GM23338 (cell line): ENCODE results near the gene KIAA1586. TPM values are rescaled to one million over a fixed set of nuclear protein-coding genes. Genes with fewer than 3 reads are reported as not detected.

Experiments
- ATAC-seq: fragments of 200-7000 bp; cut with Tn5 transposase; 3 replicates; pipeline ENCODE4 v1.9.1; 2020
- DNase-seq: peaks from one replicate; pipeline ENCODE4 v3.0.0-alpha.2; 2015; ENCODE audit warnings: low spot score
- H2AFZ ChIP-seq: fragments of 200-600 bp; sonication (generic); 2 replicates; pipeline ENCODE4 v1.8.0; 2016; ENCODE audit warnings: antibody characterized with exemption, mild to moderate bottlenecking, moderate library complexity
- H3F3A ChIP-seq: fragments of 200-600 bp; sonication (generic); replicated peaks from 2 replicates; pipeline ENCODE4 v1.8.0; 2017; ENCODE audit warnings: antibody characterized with exemption, mixed run types, low read depth
- H3K27ac ChIP-seq: fragments of 200-600 bp; sonication (generic); 2 replicates; pipeline ENCODE4 v1.6.1; 2016; ENCODE audit warnings: low read depth
- H3K27me3 ChIP-seq: fragments of 200-600 bp; sonication (generic); 2 replicates; pipeline ENCODE4 v1.8.0; 2016; ENCODE audit warnings: mild to moderate bottlenecking, mixed run types, moderate library complexity; ENCODE audit not compliant: insufficient read depth
- H3K36me3 ChIP-seq: fragments of 200-600 bp; sonication (generic); 2 replicates; pipeline ENCODE4 v1.8.0; 2016; ENCODE audit warnings: mild to moderate bottlenecking; ENCODE audit not compliant: insufficient read depth
- H3K4me1 ChIP-seq: fragments of 200-600 bp; sonication (generic); 2 replicates; pipeline ENCODE4 v1.8.0; 2016; ENCODE audit warnings: mild to moderate bottlenecking, moderate library complexity; ENCODE audit not compliant: insufficient read depth
- H3K4me2 ChIP-seq: fragments of 200-600 bp; sonication (generic); 2 replicates; pipeline ENCODE4 v1.7.1; 2017; ENCODE audit warnings: mixed run types
- H3K4me3 ChIP-seq: fragments of 200-600 bp; sonication (generic); 2 replicates; pipeline ENCODE4 v1.6.1; 2016; ENCODE audit warnings: mixed run types
- H3K79me2 ChIP-seq: fragments of 200-600 bp; sonication (generic); replicated peaks from 2 replicates; pipeline ENCODE4 v1.8.0; 2017; ENCODE audit warnings: mild to moderate bottlenecking; ENCODE audit not compliant: insufficient read depth
- H3K9me2 ChIP-seq: fragments of 200-600 bp; sonication (generic); 2 replicates; pipeline ENCODE4 v1.8.0; 2017; ENCODE audit not compliant: insufficient read depth
- H4K20me1 ChIP-seq: fragments of 200-600 bp; sonication (generic); replicated peaks from 2 replicates; pipeline ENCODE4 v1.8.0; 2017; ENCODE audit warnings: mild to moderate bottlenecking; ENCODE audit not compliant: insufficient read depth
- H3K27ac Mint-ChIP-seq: 2 replicates; pipeline ENCODE4 v1.8.0; 2020; ENCODE audit warnings: inconsistent platforms, mild to moderate bottlenecking, moderate library complexity, mixed read lengths
- H3K27me3 Mint-ChIP-seq: 3 replicates; pipeline ENCODE4 v1.8.0; 2022; ENCODE audit warnings: low read depth, mild to moderate bottlenecking, moderate library complexity, mixed read lengths, inconsistent platforms; ENCODE audit not compliant: insufficient read depth, poor library complexity
- H3K36me3 Mint-ChIP-seq: 3 replicates; pipeline ENCODE4 v1.8.0; 2021; ENCODE audit warnings: low read depth, mild to moderate bottlenecking, inconsistent platforms, moderate library complexity, mixed read lengths
- H3K4me1 Mint-ChIP-seq: 3 replicates; pipeline ENCODE4 v1.8.0; 2020; ENCODE audit warnings: mild to moderate bottlenecking, inconsistent platforms, mixed read lengths
- H3K4me3 Mint-ChIP-seq: 3 replicates; pipeline ENCODE4 v1.8.0; 2021; ENCODE audit warnings: moderate library complexity, mild to moderate bottlenecking, inconsistent platforms, mixed read lengths
- H3K9me3 Mint-ChIP-seq: 3 replicates; pipeline ENCODE4 v1.8.0; 2020; ENCODE audit warnings: moderate library complexity, mild to moderate bottlenecking, inconsistent platforms, mixed read lengths
- CREB1 ChIP-seq: fragments of 250-450 bp; sonication (Bioruptor Pico); IDR thresholded peaks from 2 replicates; pipeline ENCODE4 v1.5.0; 2020; ENCODE audit warnings: low read depth, mild to moderate bottlenecking, moderate library complexity
- EZH2 ChIP-seq: fragments of 200-600 bp; sonication (generic); IDR thresholded peaks from one replicate; pipeline ENCODE4 v1.8.0; 2017; ENCODE audit warnings: antibody characterized with exemption, mild to moderate bottlenecking, low read depth; ENCODE audit not compliant: unreplicated experiment
- EZH2phosphoT487 ChIP-seq: fragments of 200-600 bp; sonication (generic); IDR thresholded peaks from one replicate; pipeline ENCODE4 v1.8.1; 2018; ENCODE audit warnings: antibody characterized with exemption; ENCODE audit not compliant: unreplicated experiment
- JUNB ChIP-seq: IDR thresholded peaks from one replicate; pipeline ENCODE4 v1.6.1; 2016; ENCODE audit warnings: antibody characterized with exemption; ENCODE audit not compliant: unreplicated experiment
- NANOG ChIP-seq: IDR thresholded peaks from 2 replicates; pipeline ENCODE4 v1.6.1; 2016; ENCODE audit warnings: antibody characterized with exemption, borderline replicate concordance
- POLR2AphosphoS5 ChIP-seq: IDR thresholded peaks from 2 replicates; pipeline ENCODE4 v1.6.1; 2016; ENCODE audit warnings: antibody characterized with exemption, low read depth
- REST ChIP-seq: IDR thresholded peaks from one replicate; pipeline ENCODE4 v1.6.1; 2018; ENCODE audit warnings: antibody characterized with exemption; ENCODE audit not compliant: unreplicated experiment
- STAT1 ChIP-seq: IDR thresholded peaks from one replicate; pipeline ENCODE4 v1.6.1; 2016; ENCODE audit warnings: antibody characterized with exemption; ENCODE audit not compliant: unreplicated experiment
- ZNF114 ChIP-seq: fragments of 250-450 bp; sonication (Bioruptor Pico); IDR thresholded peaks from 2 replicates; pipeline ENCODE4 v1.5.0; 2020; ENCODE audit warnings: mild to moderate bottlenecking, moderate library complexity
- ZNF331 ChIP-seq: fragments of 250-450 bp; sonication (Bioruptor Pico); IDR thresholded peaks from 2 replicates; pipeline ENCODE4 v1.5.0; 2020; ENCODE audit warnings: low read depth, mild to moderate bottlenecking, moderate library complexity
- polyA plus RNA-seq: library from polyadenylated mRNA; unstranded; fragments of >200 nt; fragmentation: Nextera tagmentation; extraction: Ambion mirVana; gene quantifications from 2 replicates; pipeline ENCODE4 v1.2.1, GENCODE V29; 2016
- total RNA-seq: library from RNA; depleted of rRNA; stranded (reverse); fragments of >200 nt; shearing (Covaris generic); gene quantifications from 2 replicates; pipeline ENCODE4 v1.2.3, GENCODE V29; 2014
- TF ChIP-seq, protein P1 (sequence below): fragments of 250-450 bp; sonication (Bioruptor Pico); IDR thresholded peaks from 2 replicates; pipeline ENCODE4 v1.5.0; 2020; ENCODE audit warnings: mild to moderate bottlenecking, moderate library complexity
- TF ChIP-seq, protein P2 (sequence below), 2 experiments: fragments of 200-600 bp in 1 of 2; sonication (generic) in 1 of 2; conservative IDR thresholded peaks; 2 replicates each; pipeline versions ENCODE4 v1.5.1 to v1.6.1; 2016 to 2017; ENCODE audit warnings: antibody characterized with exemption in 2 of 2, low read depth in 2 of 2, mild to moderate bottlenecking in 2 of 2, moderate library complexity in 1 of 2
- TF ChIP-seq, protein P3 (sequence below): IDR thresholded peaks from 2 replicates; pipeline ENCODE4 v1.6.1; 2016; ENCODE audit warnings: antibody characterized with exemption

Gene KIAA1586
- total and polyA plus RNA-seq, 2 experiments from 2014 or later: 24.0 to 37.7 TPM

DNA sequence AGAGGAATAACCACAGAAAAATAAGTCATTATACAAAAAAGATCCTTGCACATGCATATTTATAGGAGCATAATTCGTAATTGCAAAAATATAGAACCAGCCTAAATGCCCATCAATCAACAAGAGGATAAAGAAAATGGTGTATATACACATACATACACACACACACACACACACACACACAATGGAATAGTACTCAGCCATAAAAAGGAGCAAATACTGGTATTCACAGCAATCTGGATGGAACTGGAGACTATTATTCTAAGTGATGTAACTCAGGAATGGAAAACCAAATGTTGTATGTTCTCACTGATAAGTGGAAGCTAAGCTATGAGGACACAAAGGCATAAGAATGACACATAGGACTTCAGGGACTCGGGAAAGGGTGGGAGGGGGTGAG, 1.9 kb upstream of the KIAA1586 start:
- no peaks in the 10 kb centered on the region for H3F3A ChIP-seq
- ATAC-seq (no peak), DNase-seq (no peak)
- no peaks in the 10 kb centered on the region for H3K36me3 ChIP-seq
- no peak overlapping the region for H3K4me3 ChIP-seq
- Mint-ChIP-seq H3K27ac (no peak overlapping the region), H3K36me3 (peaks cover 11% of the 10 kb centered on the region; the same call in 2 of the 3 replicates), H3K4me1 (peaks cover 15% of the 10 kb centered on the region), H3K4me3 (no peak overlapping the region), H3K27me3 (peaks cover 3% of the 10 kb centered on the region), H3K9me3 (no peaks in the 10 kb centered on the region)
- H3K79me2 ChIP-seq: peaks cover 18% of the 10 kb centered on the region
- TF ChIP-seq NANOG: no peak
- no peak for TF ChIP-seq ZNF331
- no peak for TF ChIP-seq POLR2AphosphoS5
- no peak for TF ChIP-seq JUNB
- no peak for TF ChIP-seq ZNF114 (CRISPR knock-in tag)
- no peak for TF ChIP-seq CREB1
- TF ChIP-seq REST: no peak
- no peak for TF ChIP-seq STAT1
- TF ChIP-seq, protein P1, sequence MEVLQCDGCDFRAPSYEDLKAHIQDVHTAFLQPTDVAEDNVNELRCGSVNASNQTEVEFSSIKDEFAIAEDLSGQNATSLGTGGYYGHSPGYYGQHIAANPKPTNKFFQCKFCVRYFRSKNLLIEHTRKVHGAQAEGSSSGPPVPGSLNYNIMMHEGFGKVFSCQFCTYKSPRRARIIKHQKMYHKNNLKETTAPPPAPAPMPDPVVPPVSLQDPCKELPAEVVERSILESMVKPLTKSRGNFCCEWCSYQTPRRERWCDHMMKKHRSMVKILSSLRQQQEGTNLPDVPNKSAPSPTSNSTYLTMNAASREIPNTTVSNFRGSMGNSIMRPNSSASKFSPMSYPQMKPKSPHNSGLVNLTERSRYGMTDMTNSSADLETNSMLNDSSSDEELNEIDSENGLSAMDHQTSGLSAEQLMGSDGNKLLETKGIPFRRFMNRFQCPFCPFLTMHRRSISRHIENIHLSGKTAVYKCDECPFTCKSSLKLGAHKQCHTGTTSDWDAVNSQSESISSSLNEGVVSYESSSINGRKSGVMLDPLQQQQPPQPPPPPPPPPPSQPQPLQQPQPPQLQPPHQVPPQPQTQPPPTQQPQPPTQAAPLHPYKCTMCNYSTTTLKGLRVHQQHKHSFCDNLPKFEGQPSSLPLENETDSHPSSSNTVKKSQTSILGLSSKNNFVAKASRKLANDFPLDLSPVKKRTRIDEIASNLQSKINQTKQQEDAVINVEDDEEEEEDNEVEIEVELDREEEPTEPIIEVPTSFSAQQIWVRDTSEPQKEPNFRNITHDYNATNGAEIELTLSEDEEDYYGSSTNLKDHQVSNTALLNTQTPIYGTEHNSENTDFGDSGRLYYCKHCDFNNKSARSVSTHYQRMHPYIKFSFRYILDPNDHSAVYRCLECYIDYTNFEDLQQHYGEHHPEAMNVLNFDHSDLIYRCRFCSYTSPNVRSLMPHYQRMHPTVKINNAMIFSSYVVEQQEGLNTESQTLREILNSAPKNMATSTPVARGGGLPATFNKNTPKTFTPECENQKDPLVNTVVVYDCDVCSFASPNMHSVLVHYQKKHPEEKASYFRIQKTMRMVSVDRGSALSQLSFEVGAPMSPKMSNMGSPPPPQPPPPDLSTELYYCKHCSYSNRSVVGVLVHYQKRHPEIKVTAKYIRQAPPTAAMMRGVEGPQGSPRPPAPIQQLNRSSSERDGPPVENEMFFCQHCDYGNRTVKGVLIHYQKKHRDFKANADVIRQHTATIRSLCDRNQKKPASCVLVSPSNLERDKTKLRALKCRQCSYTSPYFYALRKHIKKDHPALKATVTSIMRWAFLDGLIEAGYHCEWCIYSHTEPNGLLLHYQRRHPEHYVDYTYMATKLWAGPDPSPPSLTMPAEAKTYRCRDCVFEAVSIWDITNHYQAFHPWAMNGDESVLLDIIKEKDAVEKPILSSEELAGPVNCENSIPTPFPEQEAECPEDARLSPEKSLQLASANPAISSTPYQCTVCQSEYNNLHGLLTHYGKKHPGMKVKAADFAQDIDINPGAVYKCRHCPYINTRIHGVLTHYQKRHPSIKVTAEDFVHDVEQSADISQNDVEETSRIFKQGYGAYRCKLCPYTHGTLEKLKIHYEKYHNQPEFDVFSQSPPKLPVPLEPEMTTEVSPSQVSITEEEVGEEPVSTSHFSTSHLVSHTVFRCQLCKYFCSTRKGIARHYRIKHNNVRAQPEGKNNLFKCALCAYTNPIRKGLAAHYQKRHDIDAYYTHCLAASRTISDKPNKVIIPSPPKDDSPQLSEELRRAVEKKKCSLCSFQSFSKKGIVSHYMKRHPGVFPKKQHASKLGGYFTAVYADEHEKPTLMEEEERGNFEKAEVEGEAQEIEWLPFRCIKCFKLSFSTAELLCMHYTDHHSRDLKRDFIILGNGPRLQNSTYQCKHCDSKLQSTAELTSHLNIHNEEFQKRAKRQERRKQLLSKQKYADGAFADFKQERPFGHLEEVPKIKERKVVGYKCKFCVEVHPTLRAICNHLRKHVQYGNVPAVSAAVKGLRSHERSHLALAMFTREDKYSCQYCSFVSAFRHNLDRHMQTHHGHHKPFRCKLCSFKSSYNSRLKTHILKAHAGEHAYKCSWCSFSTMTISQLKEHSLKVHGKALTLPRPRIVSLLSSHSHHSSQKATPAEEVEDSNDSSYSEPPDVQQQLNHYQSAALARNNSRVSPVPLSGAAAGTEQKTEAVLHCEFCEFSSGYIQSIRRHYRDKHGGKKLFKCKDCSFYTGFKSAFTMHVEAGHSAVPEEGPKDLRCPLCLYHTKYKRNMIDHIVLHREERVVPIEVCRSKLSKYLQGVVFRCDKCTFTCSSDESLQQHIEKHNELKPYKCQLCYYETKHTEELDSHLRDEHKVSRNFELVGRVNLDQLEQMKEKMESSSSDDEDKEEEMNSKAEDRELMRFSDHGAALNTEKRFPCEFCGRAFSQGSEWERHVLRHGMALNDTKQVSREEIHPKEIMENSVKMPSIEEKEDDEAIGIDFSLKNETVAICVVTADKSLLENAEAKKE (CRISPR knock-in tag): no peak
- TF ChIP-seq EZH2: no peak
- TF ChIP-seq, protein P2, sequence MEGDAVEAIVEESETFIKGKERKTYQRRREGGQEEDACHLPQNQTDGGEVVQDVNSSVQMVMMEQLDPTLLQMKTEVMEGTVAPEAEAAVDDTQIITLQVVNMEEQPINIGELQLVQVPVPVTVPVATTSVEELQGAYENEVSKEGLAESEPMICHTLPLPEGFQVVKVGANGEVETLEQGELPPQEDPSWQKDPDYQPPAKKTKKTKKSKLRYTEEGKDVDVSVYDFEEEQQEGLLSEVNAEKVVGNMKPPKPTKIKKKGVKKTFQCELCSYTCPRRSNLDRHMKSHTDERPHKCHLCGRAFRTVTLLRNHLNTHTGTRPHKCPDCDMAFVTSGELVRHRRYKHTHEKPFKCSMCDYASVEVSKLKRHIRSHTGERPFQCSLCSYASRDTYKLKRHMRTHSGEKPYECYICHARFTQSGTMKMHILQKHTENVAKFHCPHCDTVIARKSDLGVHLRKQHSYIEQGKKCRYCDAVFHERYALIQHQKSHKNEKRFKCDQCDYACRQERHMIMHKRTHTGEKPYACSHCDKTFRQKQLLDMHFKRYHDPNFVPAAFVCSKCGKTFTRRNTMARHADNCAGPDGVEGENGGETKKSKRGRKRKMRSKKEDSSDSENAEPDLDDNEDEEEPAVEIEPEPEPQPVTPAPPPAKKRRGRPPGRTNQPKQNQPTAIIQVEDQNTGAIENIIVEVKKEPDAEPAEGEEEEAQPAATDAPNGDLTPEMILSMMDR (conservative IDR thresholded peaks at IDR 0.05; ENCODE audit: low read depth in 2 of 2): no peak
- TF ChIP-seq, protein P3, sequence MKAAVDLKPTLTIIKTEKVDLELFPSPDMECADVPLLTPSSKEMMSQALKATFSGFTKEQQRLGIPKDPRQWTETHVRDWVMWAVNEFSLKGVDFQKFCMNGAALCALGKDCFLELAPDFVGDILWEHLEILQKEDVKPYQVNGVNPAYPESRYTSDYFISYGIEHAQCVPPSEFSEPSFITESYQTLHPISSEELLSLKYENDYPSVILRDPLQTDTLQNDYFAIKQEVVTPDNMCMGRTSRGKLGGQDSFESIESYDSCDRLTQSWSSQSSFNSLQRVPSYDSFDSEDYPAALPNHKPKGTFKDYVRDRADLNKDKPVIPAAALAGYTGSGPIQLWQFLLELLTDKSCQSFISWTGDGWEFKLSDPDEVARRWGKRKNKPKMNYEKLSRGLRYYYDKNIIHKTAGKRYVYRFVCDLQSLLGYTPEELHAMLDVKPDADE: no peak
- TF ChIP-seq EZH2phosphoT487: no peak
- peaks cover 13% of the 10 kb centered on the region for H3K4me1 ChIP-seq
- H2AFZ ChIP-seq: no peak overlapping the region
- H3K9me2 ChIP-seq: no peaks in the 10 kb centered on the region
- H3K27ac ChIP-seq: no peak overlapping the region
- peaks cover 3% of the 10 kb centered on the region; the same call in 1 of the 2 replicates for H3K27me3 ChIP-seq
- H3K4me2 ChIP-seq: no peak overlapping the region
- H4K20me1 ChIP-seq: no peaks in the 10 kb centered on the region
